Prostate gland (tissue), 2 donors: ENCODE results near the gene IL1RAPL2. TPM values are rescaled to one million over a fixed set of nuclear protein-coding genes. Genes with fewer than 3 reads are reported as not detected.

Source experiments
- DNase-seq: peaks from one replicate; pipeline ENCODE4 v3.0.0-alpha.2; 2019; ENCODE audit warnings: low spot score
- H3K27ac ChIP-seq, 2 donors: fragments of 200-600 bp; sonication (generic); 2 replicates each; pipeline ENCODE4 v1.5.1; 2017 to 2019
- H3K27me3 ChIP-seq: fragments of 200-600 bp; sonication (generic); replicated peaks from 2 replicates; pipeline ENCODE4 v1.5.1; 2019; ENCODE audit not compliant: insufficient read depth
- H3K36me3 ChIP-seq, 2 donors: fragments of 200-600 bp; sonication (generic); 1 replicate in 1 of 2; 2 replicates in 1 of 2; pipeline versions ENCODE4 v1.5.1 to v1.8.1; 2017 to 2019
- H3K4me1 ChIP-seq: fragments of 200-600 bp; sonication (generic); replicated peaks from 2 replicates; pipeline ENCODE4 v1.5.1; 2019
- H3K4me3 ChIP-seq, 2 donors: fragments of 200-600 bp; sonication (generic); 2 replicates each; pipeline ENCODE4 v1.5.1; 2017 to 2019
- H3K9me3 ChIP-seq: fragments of 200-600 bp; sonication (generic); 2 replicates; pipeline ENCODE4 v1.5.1; 2017
- POLR2A ChIP-seq: fragments of 450-650 bp; IDR thresholded peaks from one replicate; pipeline ENCODE4 v1.6.1; 2016; ENCODE audit warnings: antibody characterized with exemption, mild to moderate bottlenecking
- POLR2AphosphoS5 ChIP-seq: sonication (generic); formaldehyde crosslinking; IDR thresholded peaks from one replicate; pipeline ENCODE4 v1.6.1; 2017; ENCODE audit warnings: antibody characterized with exemption
- whole genome bisulfite sequencing: methylation state at CpG from one replicate; pipeline ENCODE4 v1.1.5; 2018; 5-methylcytosine and 5-hydroxymethylcytosine counted together
- intact Hi-C: fragments of 100-400 bp; cut with DNase I; formaldehyde crosslinking; loops from one replicate; pipeline ENCODE4 v1.14.2; 2022
- total RNA-seq, 2 donors: library from RNA; depleted of rRNA; stranded (reverse); fragments of >200 nt; gene quantifications; one replicate each; pipeline ENCODE4 v1.1.0, GENCODE V29; 2016
- TF ChIP-seq, protein P1 (sequence below), 4 experiments: fragments of 200-600 bp in 2 of 4; fragments of 450-650 bp in 2 of 4; sonication (generic) in 2 of 4; IDR thresholded peaks; 1 replicate in 3 of 4; 2 replicates in 1 of 4; pipeline ENCODE4 v1.5.1; 2016 to 2019; ENCODE audit warnings: antibody characterized with exemption in 4 of 4, mild to moderate bottlenecking in 2 of 4, moderate library complexity in 2 of 4

IL1RAPL2 gene
- total RNA-seq, 2 donors from 2014 or later, result 0.51 TPM; not detected in 1

GRCh38 chrX:104961926-104962325 is 395.9 kb downstream of the IL1RAPL2 start:
- no peak for DNase-seq
- Histone ChIP-seq H3K9me3 (no peaks in the 10 kb centered on the region), H3K27ac (no peak overlapping the region), H3K4me3 (no peak overlapping the region), H3K27me3 (no peaks in the 10 kb centered on the region), H3K36me3 (no peaks in the 10 kb centered on the region), H3K4me1 (no peaks in the 10 kb centered on the region)
- WGBS, result 67% methylated on average over 1 of the region's 1 CpG
- intact Hi-C loops, result no loop called here
- TF ChIP-seq, protein P1, sequence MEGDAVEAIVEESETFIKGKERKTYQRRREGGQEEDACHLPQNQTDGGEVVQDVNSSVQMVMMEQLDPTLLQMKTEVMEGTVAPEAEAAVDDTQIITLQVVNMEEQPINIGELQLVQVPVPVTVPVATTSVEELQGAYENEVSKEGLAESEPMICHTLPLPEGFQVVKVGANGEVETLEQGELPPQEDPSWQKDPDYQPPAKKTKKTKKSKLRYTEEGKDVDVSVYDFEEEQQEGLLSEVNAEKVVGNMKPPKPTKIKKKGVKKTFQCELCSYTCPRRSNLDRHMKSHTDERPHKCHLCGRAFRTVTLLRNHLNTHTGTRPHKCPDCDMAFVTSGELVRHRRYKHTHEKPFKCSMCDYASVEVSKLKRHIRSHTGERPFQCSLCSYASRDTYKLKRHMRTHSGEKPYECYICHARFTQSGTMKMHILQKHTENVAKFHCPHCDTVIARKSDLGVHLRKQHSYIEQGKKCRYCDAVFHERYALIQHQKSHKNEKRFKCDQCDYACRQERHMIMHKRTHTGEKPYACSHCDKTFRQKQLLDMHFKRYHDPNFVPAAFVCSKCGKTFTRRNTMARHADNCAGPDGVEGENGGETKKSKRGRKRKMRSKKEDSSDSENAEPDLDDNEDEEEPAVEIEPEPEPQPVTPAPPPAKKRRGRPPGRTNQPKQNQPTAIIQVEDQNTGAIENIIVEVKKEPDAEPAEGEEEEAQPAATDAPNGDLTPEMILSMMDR (IDR thresholded peaks at IDR 0.05), result no peak
- TF ChIP-seq POLR2AphosphoS5 (no peak), POLR2A (no peak)

GRCh38 chrX:104968241-104968640 is 402.2 kb downstream of the IL1RAPL2 start:
- no peak for DNase-seq
- Histone ChIP-seq H3K27me3 (no peaks in the 10 kb centered on the region), H3K4me1 (no peaks in the 10 kb centered on the region), H3K36me3 (no peaks in the 10 kb centered on the region), H3K27ac (no peak overlapping the region), H3K4me3 (no peak overlapping the region), H3K9me3 (no peaks in the 10 kb centered on the region)
- TF ChIP-seq, protein P1 (IDR thresholded peaks at IDR 0.05), result no peak
- TF ChIP-seq POLR2AphosphoS5 (no peak), POLR2A (no peak)
- intact Hi-C loops, result no loop called here

DNA sequence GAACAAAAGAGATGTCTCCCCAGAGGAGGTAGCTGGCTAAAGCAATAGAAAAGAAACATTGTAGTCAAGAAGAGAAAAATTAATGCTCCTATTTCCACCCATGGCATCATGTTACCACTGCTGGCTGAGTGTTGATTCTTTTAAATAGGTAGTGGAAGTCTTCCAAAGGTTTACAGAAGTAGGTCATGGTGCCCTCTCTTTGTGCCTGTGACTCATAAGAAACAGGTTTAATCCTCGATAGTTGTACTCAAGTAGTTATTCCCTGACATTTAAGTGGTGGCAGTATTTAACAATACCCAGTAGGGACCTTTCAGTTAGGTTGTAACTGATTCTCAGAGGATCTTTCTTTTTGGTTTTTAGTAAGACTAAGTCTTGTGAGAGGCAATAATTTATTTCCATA is 406.7 kb downstream of the IL1RAPL2 start:
- Histone ChIP-seq H3K9me3 (no peaks in the 10 kb centered on the region), H3K36me3 (no peaks in the 10 kb centered on the region), H3K4me1 (no peaks in the 10 kb centered on the region), H3K4me3 (no peak overlapping the region), H3K27me3 (no peaks in the 10 kb centered on the region), H3K27ac (no peak overlapping the region)
- intact Hi-C loops, result no loop called here
- 13% methylated on average over 1 of the region's 1 CpG for WGBS
- no peak for TF ChIP-seq POLR2AphosphoS5
- TF ChIP-seq POLR2A, result no peak
- TF ChIP-seq, protein P1 (IDR thresholded peaks at IDR 0.05), result no peak
- no peak for DNase-seq

DNA sequence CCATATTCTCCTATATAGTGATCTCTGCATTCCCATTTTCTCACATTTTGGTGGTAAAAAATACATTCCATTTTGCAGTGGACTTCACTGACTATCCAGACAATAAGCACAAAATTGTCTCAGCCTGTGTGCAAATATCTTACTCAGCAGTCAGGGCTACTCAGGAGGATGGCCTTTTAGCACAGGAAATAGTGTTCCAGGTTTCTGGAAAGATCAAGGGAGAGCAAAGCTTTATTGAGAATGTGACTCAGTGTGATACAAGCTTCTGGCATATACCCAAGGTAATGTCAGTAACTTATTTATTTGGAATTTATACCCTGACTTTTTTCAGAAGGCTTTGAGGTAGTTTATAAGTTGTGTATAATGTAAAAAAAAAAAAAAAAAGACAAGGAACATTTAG is 421.1 kb downstream of the IL1RAPL2 start:
- no peaks in the 10 kb centered on the region for H3K27me3 ChIP-seq
- H3K4me1 ChIP-seq, result no peaks in the 10 kb centered on the region
- intact Hi-C loops, result no loop called here
- H3K27ac ChIP-seq, result no peak overlapping the region
- no peaks in the 10 kb centered on the region for H3K9me3 ChIP-seq
- no peak for DNase-seq
- H3K36me3 ChIP-seq, result no peaks in the 10 kb centered on the region
- H3K4me3 ChIP-seq, result no peak overlapping the region
- TF ChIP-seq POLR2A, result no peak
- TF ChIP-seq POLR2AphosphoS5, result no peak
- TF ChIP-seq, protein P1 (IDR thresholded peaks at IDR 0.05), result no peak

DNA sequence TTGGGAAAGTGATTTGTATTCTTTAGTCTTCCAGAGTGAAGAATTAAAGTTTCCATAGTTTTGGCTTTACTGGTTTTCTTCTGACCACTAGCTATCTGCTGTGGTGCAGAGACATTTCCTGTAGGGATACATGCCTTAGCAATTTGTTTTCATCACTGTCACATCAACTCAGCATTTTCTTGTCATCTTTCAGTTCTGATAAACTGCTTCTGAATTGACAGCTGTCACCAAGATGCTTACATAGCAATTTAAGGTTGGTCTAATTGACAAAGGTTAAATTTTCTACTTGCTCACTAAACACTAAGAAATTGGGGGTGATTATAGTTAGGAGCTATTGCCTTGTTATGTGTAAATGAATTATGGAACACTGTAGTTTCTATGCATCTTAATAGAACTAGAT is 422.0 kb downstream of the IL1RAPL2 start:
- TF ChIP-seq POLR2AphosphoS5, result no peak
- TF ChIP-seq, protein P1 (IDR thresholded peaks at IDR 0.05), result no peak
- TF ChIP-seq POLR2A, result no peak
- no peak overlapping the region for H3K4me3 ChIP-seq
- no peak for DNase-seq
- no peaks in the 10 kb centered on the region for H3K9me3 ChIP-seq
- no peak overlapping the region for H3K27ac ChIP-seq
- intact Hi-C loops, result no loop called here
- H3K27me3 ChIP-seq, result no peaks in the 10 kb centered on the region
- H3K4me1 ChIP-seq, result no peaks in the 10 kb centered on the region
- H3K36me3 ChIP-seq, result no peaks in the 10 kb centered on the region
